A549 (cell line): ENCODE results near the gene ERN1.

Experiments used
- E2F6 ChIP-seq: IDR thresholded peaks from 2 replicates; pipeline ENCODE4 v1.6.1; 2012; ENCODE audit warnings: low read depth, borderline replicate concordance
- FOSB ChIP-seq: fragments of 250-450 bp; sonication (Bioruptor Pico); IDR thresholded peaks from 2 replicates; pipeline ENCODE4 v1.5.0; 2020; ENCODE audit warnings: mild to moderate bottlenecking, moderate library complexity
- MAX ChIP-seq: IDR thresholded peaks from 2 replicates; pipeline ENCODE4 v1.6.1; 2012
- POLR2A ChIP-seq: IDR thresholded peaks from 2 replicates; pipeline ENCODE4 v1.6.1; 2012; ENCODE audit warnings: mild to moderate bottlenecking, low read length
- RCOR1 ChIP-seq: fragments of 150-350 bp; IDR thresholded peaks from 2 replicates; pipeline ENCODE4 v1.6.1; 2014; ENCODE audit warnings: antibody characterized with exemption, low read length, low read depth
- TF ChIP-seq, protein P1 (sequence below): fragments of >200 bp; sonication (Bioruptor Twin); formaldehyde crosslinking; IDR thresholded peaks from 3 replicates; pipeline ENCODE4 v1.5.1; 2016

- TF ChIP-seq, protein P1, sequence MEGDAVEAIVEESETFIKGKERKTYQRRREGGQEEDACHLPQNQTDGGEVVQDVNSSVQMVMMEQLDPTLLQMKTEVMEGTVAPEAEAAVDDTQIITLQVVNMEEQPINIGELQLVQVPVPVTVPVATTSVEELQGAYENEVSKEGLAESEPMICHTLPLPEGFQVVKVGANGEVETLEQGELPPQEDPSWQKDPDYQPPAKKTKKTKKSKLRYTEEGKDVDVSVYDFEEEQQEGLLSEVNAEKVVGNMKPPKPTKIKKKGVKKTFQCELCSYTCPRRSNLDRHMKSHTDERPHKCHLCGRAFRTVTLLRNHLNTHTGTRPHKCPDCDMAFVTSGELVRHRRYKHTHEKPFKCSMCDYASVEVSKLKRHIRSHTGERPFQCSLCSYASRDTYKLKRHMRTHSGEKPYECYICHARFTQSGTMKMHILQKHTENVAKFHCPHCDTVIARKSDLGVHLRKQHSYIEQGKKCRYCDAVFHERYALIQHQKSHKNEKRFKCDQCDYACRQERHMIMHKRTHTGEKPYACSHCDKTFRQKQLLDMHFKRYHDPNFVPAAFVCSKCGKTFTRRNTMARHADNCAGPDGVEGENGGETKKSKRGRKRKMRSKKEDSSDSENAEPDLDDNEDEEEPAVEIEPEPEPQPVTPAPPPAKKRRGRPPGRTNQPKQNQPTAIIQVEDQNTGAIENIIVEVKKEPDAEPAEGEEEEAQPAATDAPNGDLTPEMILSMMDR, result no peak
- TF ChIP-seq POLR2A, result no peak
- no peak for TF ChIP-seq RCOR1
- no peak for TF ChIP-seq MAX
- no peak for TF ChIP-seq FOSB (CRISPR knock-in tag)
- TF ChIP-seq E2F6, result no peak
Observed at GRCh38 chr17:64172510-64172909, 42.6 kb upstream of the ERN1 start.
